HG02798 (cell line): Measurements from ENCODE around the gene DCST1.

Experiments used
- ATAC-seq: cut with Tn5 transposase; IDR thresholded peaks from one replicate; pipeline ENCODE4 v1.9.1; 2021; ENCODE audit warnings: mild to moderate bottlenecking; ENCODE audit not compliant: unreplicated experiment, poor library complexity

Gene DCST1

GRCh38 chr1:155070158-155070621 is 36.6 kb downstream of the DCST1 start:
- ATAC-seq, result no peak

GRCh38 chr1:155070721-155071569 is 37.3 kb downstream of the DCST1 start:
- ATAC-seq, result peak; percentile 75

- no peak for ATAC-seq
Measured at GRCh38 chr1:155071701-155072100, 38.1 kb downstream of the DCST1 start.

- no peak for ATAC-seq
Measured at GRCh38 chr1:155072531-155073289, 39.1 kb downstream of the DCST1 start.

- no peak for ATAC-seq
Measured at GRCh38 chr1:155073377-155074242, 40.0 kb downstream of the DCST1 start.

GRCh38 chr1:155075535-155075934 is 41.9 kb downstream of the DCST1 start:
- ATAC-seq, result no peak

- ATAC-seq, result no peak
Measured at GRCh38 chr1:155076371-155076770, 42.7 kb downstream of the DCST1 start.

GRCh38 chr1:155077346-155077745 is 43.7 kb downstream of the DCST1 start:
- ATAC-seq, result no peak

- no peak for ATAC-seq
Measured at GRCh38 chr1:155077758-155078445, 44.3 kb downstream of the DCST1 start.

- ATAC-seq, result peak; percentile 60
Measured at GRCh38 chr1:155078469-155079209, 45.0 kb downstream of the DCST1 start, which contains the start of gene EFNA3. EFNA3 (plus strand) TSS chr1:155078837; CDS start chr1:155078942, 105 bp downstream.

- ATAC-seq, result no peak
Measured at GRCh38 chr1:155079210-155079486, 45.5 kb downstream of the DCST1 start.

GRCh38 chr1:155079487-155080311 is 46.1 kb downstream of the DCST1 start:
- no peak for ATAC-seq

- ATAC-seq, result no peak
Measured at GRCh38 chr1:155080312-155081228, 46.9 kb downstream of the DCST1 start.

- ATAC-seq, result no peak
Measured at GRCh38 chr1:155081472-155082300, 48.1 kb downstream of the DCST1 start.

GRCh38 chr1:155082301-155083051 is 48.9 kb downstream of the DCST1 start:
- ATAC-seq, result no peak

- no peak for ATAC-seq
Measured at GRCh38 chr1:155083052-155083541, 49.5 kb downstream of the DCST1 start.
